Liver (tissue), 9 donors: Measurements from ENCODE around the gene DGCR2. TPM values are rescaled to one million over a fixed set of nuclear protein-coding genes. Genes with fewer than 3 reads are reported as not detected.
A peak's percentile ranks its signal among the peaks of the same experiment; 100 is the strongest.

Source experiments
- DNase-seq: peaks from one replicate; pipeline ENCODE4 v3.0.0-alpha.2; 2017; ENCODE audit warnings: low spot score
- H3K27ac ChIP-seq, 2 donors: one replicate each; pipeline ENCODE4 v1.7.0; 2013; ENCODE audit warnings: inconsistent platforms in 2 of 2, low read length in 2 of 2, control low read depth in 1 of 2, low read depth in 1 of 2, mild to moderate bottlenecking in 1 of 2
- H3K27me3 ChIP-seq, 4 donors: one replicate each; pipeline versions ENCODE4 v1.6.1 to v1.7.0; 2013; ENCODE audit warnings: low read length in 3 of 4, inconsistent platforms in 1 of 4, mild to moderate bottlenecking in 1 of 4, moderate library complexity in 1 of 4; ENCODE audit not compliant: control insufficient read depth in 4 of 4, insufficient read depth in 4 of 4
- H3K36me3 ChIP-seq, 4 donors: one replicate each; pipeline versions ENCODE4 v1.6.1 to v1.7.0; 2013; ENCODE audit warnings: low read length in 3 of 4, mild to moderate bottlenecking in 3 of 4, low read depth in 1 of 4, moderate library complexity in 1 of 4; ENCODE audit not compliant: control insufficient read depth in 4 of 4, insufficient read depth in 3 of 4
- H3K4me1 ChIP-seq, 4 donors: one replicate each; pipeline versions ENCODE4 v1.6.1 to v1.7.0; 2013; ENCODE audit warnings: low read length in 3 of 4, mild to moderate bottlenecking in 3 of 4, moderate library complexity in 1 of 4; ENCODE audit not compliant: control insufficient read depth in 4 of 4, insufficient read depth in 4 of 4
- H3K4me3 ChIP-seq, 3 donors: one replicate each; pipeline versions ENCODE4 v1.6.1 to v1.7.0; 2013; ENCODE audit warnings: low read length in 3 of 3, control low read depth in 1 of 3, low read depth in 1 of 3, mild to moderate bottlenecking in 1 of 3
- H3K9ac ChIP-seq, 2 donors: one replicate each; pipeline ENCODE4 v1.7.0; 2013; ENCODE audit warnings: low read length in 2 of 2, mild to moderate bottlenecking in 2 of 2, moderate library complexity in 2 of 2, control low read depth in 1 of 2, low read depth in 1 of 2
- H3K9me3 ChIP-seq, 4 donors: one replicate each; pipeline versions ENCODE4 v1.6.1 to v1.7.0; 2013; ENCODE audit warnings: low read length in 3 of 4; ENCODE audit not compliant: control insufficient read depth in 4 of 4
- EGR1 ChIP-seq, 2 donors: IDR thresholded peaks; 2 replicates each; pipeline ENCODE4 v1.6.1; 2016 to 2018; ENCODE audit warnings: antibody characterized with exemption in 2 of 2, low read depth in 2 of 2
- FOXA1 ChIP-seq: IDR thresholded peaks from 2 replicates; pipeline ENCODE4 v1.6.1; 2016; ENCODE audit warnings: antibody characterized with exemption
- FOXA2 ChIP-seq: IDR thresholded peaks from 2 replicates; pipeline ENCODE4 v1.6.1; 2016; ENCODE audit warnings: antibody characterized with exemption
- GABPA ChIP-seq, 2 donors: IDR thresholded peaks in 1 of 2; conservative IDR thresholded peaks in 1 of 2; 2 replicates each; pipeline ENCODE4 v1.6.1; 2016; ENCODE audit warnings: antibody characterized with exemption in 2 of 2, mild to moderate bottlenecking in 1 of 2, moderate library complexity in 1 of 2
- HNF4A ChIP-seq, 2 donors: conservative IDR thresholded peaks; 2 replicates each; pipeline ENCODE4 v1.6.1; 2016; ENCODE audit warnings: antibody characterized with exemption in 2 of 2, mild to moderate bottlenecking in 2 of 2
- HNF4G ChIP-seq: IDR thresholded peaks from 2 replicates; pipeline ENCODE4 v1.6.1; 2016; ENCODE audit warnings: antibody characterized with exemption
- JUND ChIP-seq, 2 donors: IDR thresholded peaks; 2 replicates each; pipeline ENCODE4 v1.6.1; 2016; ENCODE audit warnings: antibody characterized with exemption in 2 of 2
- NR2F2 ChIP-seq: IDR thresholded peaks from 2 replicates; pipeline ENCODE4 v1.6.1; 2016; ENCODE audit warnings: antibody characterized with exemption
- RAD21 ChIP-seq, 2 donors: IDR thresholded peaks; 2 replicates each; pipeline ENCODE4 v1.6.1; 2016; ENCODE audit warnings: antibody characterized with exemption in 2 of 2, mild to moderate bottlenecking in 2 of 2
- RXRA ChIP-seq, 2 donors: IDR thresholded peaks; 2 replicates each; pipeline ENCODE4 v1.6.1; 2017 to 2018; ENCODE audit warnings: antibody characterized with exemption in 2 of 2, mild to moderate bottlenecking in 1 of 2
- SP1 ChIP-seq: IDR thresholded peaks from 2 replicates; pipeline ENCODE4 v1.6.1; 2018; ENCODE audit warnings: antibody characterized with exemption, mild to moderate bottlenecking
- YY1 ChIP-seq: IDR thresholded peaks from 2 replicates; pipeline ENCODE4 v1.6.1; 2016; ENCODE audit warnings: antibody characterized with exemption, mild to moderate bottlenecking
- WGBS: extraction: QIAGEN DNeasy Blood & Tissue Kit; methylation state at CpG from one replicate; pipeline ENCODE4 v1.1.7; 2013; 5-methylcytosine and 5-hydroxymethylcytosine counted together
- polyA plus RNA-seq, 2 donors: library from polyadenylated mRNA; stranded (reverse) in 1 of 2; unstranded in 1 of 2; fragments of 200-250 nt in 1 of 2; fragments of >200 nt in 1 of 2; fragmentation: Nextera tagmentation in 1 of 2; extraction: Ambion mirVana in 1 of 2; gene quantifications; one replicate each; pipeline versions ENCODE4 v1.2.1 to v1.2.3, GENCODE V29; 2013 to 2015
- total RNA-seq, 2 donors: library from RNA; depleted of rRNA; stranded (reverse); fragments of >200 nt; gene quantifications; one replicate each; pipeline ENCODE4 v1.2.3, GENCODE V29; 2014
- TF ChIP-seq, protein P1 (sequence below): fragments of 150-350 bp; IDR thresholded peaks from 2 replicates; pipeline ENCODE4 v1.5.1; 2017; ENCODE audit warnings: improper control_type of control experiment, low read depth, low read length; ENCODE audit not compliant: missing input control
- TF ChIP-seq, protein P2 (sequence below): IDR thresholded peaks from 2 replicates; pipeline ENCODE4 v1.6.1; 2016; ENCODE audit warnings: antibody characterized with exemption
- TF ChIP-seq, protein P3 (sequence below): IDR thresholded peaks from 2 replicates; pipeline ENCODE4 v1.6.1; 2016; ENCODE audit warnings: antibody characterized with exemption, mild to moderate bottlenecking
- TF ChIP-seq, protein P4 (sequence below): IDR thresholded peaks from 2 replicates; pipeline ENCODE4 v1.6.1; 2016; ENCODE audit warnings: antibody characterized with exemption
- donor health status: healthy.
- donor health status: healthy.
- donor health status: healthy.
- donor health status: healthy.
- donor health status: healthy.

DGCR2 gene
- total and polyA plus RNA-seq, 4 donors, result 11.2 to 30.0 (median 21.1) TPM

DNA sequence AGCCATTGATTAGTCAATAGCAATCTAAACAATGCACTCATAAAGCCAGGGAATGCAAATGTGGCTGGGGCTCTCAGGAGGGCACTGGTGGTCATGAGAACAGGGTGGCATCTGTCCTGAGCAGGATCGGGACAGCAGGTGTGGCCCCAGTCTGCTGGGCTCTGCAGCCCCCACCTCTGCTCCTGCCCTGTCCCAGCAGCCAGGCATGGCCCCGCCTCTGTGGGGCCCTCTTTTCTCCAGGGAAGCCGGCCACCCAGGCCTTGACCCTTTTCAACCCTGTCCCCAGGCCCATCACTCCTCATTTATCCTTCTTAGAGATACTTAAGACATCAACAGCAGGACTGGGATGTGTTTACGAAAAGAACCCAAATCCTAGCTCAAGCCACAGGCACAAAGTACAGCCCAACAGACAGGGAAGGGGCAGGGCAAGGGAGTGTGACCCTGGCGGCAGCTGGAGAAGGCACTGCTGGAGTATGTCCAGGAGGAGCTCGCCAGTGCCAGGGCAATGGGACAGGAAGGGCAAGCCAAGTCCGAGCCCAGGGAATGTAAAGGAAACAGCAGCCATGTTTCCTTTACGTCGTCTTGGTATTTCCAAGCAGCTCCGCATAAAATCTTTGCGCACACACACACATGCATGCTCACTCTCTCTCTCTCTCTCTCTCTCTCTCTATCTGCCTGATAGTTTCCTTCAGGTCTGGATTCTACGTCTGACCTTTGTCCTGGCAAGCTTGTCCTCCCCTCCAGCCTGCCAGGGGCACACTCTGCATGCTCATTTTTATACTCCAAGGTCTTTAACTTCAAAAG lies 59.9 kb downstream of the DGCR2 start:
- WGBS, result 57% methylated on average over 12 of the region's 12 CpGs
- TF ChIP-seq HNF4A (conservative IDR thresholded peaks at IDR 0.05) (peak; percentile 11 to 16), SP1 (no peak), FOXA1 (no peak)
- TF ChIP-seq, protein P1, sequence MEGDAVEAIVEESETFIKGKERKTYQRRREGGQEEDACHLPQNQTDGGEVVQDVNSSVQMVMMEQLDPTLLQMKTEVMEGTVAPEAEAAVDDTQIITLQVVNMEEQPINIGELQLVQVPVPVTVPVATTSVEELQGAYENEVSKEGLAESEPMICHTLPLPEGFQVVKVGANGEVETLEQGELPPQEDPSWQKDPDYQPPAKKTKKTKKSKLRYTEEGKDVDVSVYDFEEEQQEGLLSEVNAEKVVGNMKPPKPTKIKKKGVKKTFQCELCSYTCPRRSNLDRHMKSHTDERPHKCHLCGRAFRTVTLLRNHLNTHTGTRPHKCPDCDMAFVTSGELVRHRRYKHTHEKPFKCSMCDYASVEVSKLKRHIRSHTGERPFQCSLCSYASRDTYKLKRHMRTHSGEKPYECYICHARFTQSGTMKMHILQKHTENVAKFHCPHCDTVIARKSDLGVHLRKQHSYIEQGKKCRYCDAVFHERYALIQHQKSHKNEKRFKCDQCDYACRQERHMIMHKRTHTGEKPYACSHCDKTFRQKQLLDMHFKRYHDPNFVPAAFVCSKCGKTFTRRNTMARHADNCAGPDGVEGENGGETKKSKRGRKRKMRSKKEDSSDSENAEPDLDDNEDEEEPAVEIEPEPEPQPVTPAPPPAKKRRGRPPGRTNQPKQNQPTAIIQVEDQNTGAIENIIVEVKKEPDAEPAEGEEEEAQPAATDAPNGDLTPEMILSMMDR, result no peak
- no peak for DNase-seq

DNA sequence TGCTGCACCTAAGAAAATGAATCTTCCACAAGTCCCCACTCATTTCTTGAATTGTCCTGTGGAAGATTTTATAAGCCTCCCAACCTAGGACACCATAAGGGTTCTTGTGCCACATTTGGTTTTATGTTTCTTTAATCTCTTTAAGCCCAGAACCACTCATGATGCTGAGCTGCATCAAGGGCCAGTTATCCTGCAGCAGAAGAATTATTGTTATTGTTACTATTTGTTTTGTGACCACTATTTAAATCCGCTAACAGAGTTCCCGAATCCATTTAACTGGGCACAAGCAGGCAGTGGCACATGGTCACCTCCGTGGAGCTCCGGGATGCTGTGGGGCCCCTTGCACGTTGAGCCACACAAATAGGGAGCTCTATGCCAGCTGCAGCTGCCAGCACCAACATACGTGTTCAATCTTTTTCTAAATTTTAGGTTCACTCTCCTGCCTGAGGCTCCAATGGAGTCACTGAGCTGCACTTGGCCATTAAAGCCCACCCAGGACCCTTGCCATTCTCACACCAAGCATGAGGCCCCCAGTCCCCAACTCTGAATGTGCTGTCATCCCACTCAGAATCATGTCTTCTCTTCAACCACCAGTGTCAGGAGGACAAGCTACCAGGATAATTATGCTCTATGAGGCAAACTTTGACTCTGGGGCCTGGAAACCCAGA lies 60.6 kb downstream of the DGCR2 start:
- peaks cover 14 to 42% (median 37%) of the 10 kb centered on the region in 4 donors for H3K36me3 ChIP-seq
- TF ChIP-seq YY1 (no peak), JUND (IDR thresholded peaks at IDR 0.05) (no peak), SP1 (no peak), FOXA2 (no peak), NR2F2 (no peak), GABPA (IDR thresholded peaks at IDR 0.05 in 1 of 2, conservative IDR thresholded peaks at IDR 0.05 in 1 of 2) (no peak), RXRA (IDR thresholded peaks at IDR 0.05) (no peak), EGR1 (IDR thresholded peaks at IDR 0.05; ENCODE audit: low read depth in 2 of 2) (no peak), HNF4G (no peak), FOXA1 (no peak), RAD21 (IDR thresholded peaks at IDR 0.05) (no peak), HNF4A (conservative IDR thresholded peaks at IDR 0.05) (no peak)
- TF ChIP-seq, protein P2, sequence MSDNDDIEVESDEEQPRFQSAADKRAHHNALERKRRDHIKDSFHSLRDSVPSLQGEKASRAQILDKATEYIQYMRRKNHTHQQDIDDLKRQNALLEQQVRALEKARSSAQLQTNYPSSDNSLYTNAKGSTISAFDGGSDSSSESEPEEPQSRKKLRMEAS, result no peak
- TF ChIP-seq, protein P1, result no peak
- TF ChIP-seq, protein P3, sequence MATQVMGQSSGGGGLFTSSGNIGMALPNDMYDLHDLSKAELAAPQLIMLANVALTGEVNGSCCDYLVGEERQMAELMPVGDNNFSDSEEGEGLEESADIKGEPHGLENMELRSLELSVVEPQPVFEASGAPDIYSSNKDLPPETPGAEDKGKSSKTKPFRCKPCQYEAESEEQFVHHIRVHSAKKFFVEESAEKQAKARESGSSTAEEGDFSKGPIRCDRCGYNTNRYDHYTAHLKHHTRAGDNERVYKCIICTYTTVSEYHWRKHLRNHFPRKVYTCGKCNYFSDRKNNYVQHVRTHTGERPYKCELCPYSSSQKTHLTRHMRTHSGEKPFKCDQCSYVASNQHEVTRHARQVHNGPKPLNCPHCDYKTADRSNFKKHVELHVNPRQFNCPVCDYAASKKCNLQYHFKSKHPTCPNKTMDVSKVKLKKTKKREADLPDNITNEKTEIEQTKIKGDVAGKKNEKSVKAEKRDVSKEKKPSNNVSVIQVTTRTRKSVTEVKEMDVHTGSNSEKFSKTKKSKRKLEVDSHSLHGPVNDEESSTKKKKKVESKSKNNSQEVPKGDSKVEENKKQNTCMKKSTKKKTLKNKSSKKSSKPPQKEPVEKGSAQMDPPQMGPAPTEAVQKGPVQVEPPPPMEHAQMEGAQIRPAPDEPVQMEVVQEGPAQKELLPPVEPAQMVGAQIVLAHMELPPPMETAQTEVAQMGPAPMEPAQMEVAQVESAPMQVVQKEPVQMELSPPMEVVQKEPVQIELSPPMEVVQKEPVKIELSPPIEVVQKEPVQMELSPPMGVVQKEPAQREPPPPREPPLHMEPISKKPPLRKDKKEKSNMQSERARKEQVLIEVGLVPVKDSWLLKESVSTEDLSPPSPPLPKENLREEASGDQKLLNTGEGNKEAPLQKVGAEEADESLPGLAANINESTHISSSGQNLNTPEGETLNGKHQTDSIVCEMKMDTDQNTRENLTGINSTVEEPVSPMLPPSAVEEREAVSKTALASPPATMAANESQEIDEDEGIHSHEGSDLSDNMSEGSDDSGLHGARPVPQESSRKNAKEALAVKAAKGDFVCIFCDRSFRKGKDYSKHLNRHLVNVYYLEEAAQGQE, result no peak
- TF ChIP-seq, protein P4, sequence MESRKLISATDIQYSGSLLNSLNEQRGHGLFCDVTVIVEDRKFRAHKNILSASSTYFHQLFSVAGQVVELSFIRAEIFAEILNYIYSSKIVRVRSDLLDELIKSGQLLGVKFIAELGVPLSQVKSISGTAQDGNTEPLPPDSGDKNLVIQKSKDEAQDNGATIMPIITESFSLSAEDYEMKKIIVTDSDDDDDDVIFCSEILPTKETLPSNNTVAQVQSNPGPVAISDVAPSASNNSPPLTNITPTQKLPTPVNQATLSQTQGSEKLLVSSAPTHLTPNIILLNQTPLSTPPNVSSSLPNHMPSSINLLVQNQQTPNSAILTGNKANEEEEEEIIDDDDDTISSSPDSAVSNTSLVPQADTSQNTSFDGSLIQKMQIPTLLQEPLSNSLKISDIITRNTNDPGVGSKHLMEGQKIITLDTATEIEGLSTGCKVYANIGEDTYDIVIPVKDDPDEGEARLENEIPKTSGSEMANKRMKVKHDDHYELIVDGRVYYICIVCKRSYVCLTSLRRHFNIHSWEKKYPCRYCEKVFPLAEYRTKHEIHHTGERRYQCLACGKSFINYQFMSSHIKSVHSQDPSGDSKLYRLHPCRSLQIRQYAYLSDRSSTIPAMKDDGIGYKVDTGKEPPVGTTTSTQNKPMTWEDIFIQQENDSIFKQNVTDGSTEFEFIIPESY, result no peak
- WGBS, result 95% methylated on average over 6 of the region's 6 CpGs

More for the DNA sequence above, 59.9 kb downstream of the DGCR2 start:
- H3K9me3 ChIP-seq, result no peaks in the 10 kb centered on the region
- H3K4me3 ChIP-seq, result no peak overlapping the region
- H3K27ac ChIP-seq, result no peak overlapping the region
- H3K36me3 ChIP-seq, result peaks cover 17 to 44% (median 39%) of the 10 kb centered on the region in 4 donors
- H3K27me3 ChIP-seq, result no peaks in the 10 kb centered on the region
- H3K4me1 ChIP-seq, result peaks cover 2 to 30% (median 14%) of the 10 kb centered on the region in 4 donors
- H3K9ac ChIP-seq, result no peak overlapping the region

More for the DNA sequence above, 60.6 kb downstream of the DGCR2 start:
- H3K4me3 ChIP-seq, result no peak overlapping the region
- no peaks in the 10 kb centered on the region for H3K27me3 ChIP-seq
- DNase-seq, result no peak
- H3K9me3 ChIP-seq, result no peaks in the 10 kb centered on the region
- no peak overlapping the region for H3K9ac ChIP-seq
- no peak overlapping the region for H3K27ac ChIP-seq
- H3K4me1 ChIP-seq, result peaks cover 2 to 30% (median 14%) of the 10 kb centered on the region in 4 donors
